Fibroblast of upper back skin (primary cell): ENCODE data around the gene FGF1.

Experiments
- DNase-seq: peaks from one replicate; pipeline ENCODE4 v3.0.0-alpha.2; 2013

The FGF1 gene

DNA sequence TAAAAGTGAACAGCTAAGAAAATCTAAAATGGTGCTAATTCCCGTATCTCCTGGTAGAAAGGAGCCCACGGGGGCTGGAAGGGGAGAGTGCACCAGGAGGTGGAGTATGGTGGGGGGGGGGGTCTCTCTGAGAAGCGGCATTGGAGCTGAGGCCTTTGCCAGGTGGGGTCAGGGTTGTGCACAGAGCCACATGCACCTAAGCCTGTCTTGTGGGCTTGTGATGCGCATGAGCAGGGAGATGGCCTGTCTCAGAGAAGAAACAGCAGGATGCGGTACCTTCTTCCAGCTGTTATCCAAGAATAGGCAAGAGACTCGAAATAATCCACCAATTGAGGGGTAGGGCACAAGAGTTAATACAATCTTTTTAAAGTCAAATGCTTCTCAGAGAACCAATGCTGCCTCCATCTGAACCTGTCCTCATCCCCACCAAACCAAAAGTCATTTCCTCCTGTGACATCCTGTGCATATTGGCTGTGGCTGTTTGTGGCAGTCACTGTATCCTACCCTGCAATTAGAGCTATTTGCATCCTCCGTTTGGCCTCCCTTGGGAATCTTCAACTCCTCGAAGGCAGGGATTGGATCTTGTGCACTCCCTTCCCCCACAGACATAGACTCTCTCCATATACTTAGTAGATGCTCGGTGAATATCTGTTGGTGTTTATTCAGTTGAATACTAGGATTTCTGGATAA, 45.4 kb downstream of the FGF1 start:
- DNase-seq, result no peak

DNA sequence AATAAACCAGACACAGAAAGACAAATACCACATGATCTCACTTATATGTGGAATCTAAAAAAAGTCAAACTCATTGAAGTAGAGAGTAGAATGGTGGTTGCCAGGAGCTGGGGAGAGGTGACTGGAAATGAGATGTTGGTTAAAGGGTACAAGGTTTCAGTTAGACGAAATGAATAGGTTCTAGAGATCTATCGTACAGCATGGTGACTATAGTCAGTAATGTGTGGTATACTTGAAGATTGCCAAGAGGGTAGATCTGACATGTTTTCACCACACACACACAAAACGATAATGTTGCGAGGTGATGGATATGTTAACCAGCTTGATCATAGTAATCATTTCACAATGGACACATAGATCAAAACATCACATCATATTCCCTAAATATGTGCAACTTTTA, 46.4 kb downstream of the FGF1 start:
- no peak for DNase-seq

DNA sequence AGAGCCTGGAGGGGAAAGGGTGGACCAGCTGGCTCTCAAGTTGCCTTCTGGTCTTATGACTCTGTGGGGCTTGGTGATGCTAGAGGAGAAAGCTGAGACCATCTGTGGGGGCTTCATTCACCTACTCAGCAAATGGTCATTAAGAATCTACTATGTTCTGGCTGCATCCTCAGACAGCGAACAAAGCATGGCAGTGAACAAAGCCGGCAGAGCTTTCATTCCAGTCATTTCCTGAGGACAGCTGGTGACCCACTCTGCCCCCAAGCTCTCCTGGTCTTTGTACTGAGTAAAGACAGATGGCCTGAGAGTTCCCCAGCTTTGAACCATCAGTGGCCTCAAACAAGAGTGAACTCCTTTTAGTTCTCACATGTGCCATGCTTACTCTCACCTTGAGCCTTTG, 48.0 kb downstream of the FGF1 start:
- no peak for DNase-seq

DNA sequence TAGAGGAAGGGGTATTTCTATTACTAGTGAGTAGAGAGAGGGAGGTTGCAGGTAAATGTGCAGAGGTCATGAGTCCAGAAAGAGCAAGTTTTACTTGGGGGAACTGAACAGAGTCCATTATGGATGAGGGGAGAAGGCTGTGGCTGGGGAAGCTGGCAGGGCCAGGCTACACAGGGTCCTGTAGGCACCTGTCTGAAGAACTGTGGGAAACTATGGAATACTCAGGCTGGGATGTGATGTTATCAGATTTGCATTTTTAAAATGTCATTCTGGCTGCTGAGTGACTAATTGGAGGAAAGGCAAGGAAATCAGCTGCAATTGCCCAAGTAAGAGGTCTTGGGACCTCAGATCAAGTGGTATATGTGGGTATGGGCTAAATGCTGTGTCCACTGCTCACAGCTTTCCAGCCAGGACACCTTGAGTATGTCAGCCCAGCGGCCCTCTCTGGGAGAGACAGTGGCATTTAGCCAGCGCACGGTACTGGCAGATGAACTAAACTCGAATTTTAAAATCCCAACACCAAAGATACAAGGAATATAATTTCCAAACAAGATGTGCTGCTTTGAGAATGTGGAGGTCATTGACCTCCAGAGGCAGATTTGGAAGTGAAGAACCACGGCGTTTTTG, 49.1 kb downstream of the FGF1 start:
- DNase-seq, result no peak

DNA sequence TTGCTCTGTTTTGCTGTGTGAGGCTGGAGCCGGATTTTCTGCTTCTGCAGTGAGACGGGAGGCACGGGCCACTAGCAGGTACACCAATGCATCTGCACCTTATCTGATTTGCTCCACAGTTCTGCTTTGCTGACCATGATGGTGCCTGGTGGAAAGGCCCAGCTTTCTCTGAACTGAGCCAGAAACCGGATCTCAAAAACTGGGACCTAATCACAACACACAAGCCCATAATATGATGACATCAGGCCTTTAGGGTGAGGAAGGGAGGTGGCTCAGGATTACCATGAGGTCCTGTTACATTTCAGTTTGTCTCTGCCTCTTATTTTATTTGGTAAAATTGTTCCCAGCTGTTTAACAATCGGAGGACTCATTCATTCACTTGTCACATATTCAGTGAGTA, 49.8 kb downstream of the FGF1 start:
- no peak for DNase-seq

DNA sequence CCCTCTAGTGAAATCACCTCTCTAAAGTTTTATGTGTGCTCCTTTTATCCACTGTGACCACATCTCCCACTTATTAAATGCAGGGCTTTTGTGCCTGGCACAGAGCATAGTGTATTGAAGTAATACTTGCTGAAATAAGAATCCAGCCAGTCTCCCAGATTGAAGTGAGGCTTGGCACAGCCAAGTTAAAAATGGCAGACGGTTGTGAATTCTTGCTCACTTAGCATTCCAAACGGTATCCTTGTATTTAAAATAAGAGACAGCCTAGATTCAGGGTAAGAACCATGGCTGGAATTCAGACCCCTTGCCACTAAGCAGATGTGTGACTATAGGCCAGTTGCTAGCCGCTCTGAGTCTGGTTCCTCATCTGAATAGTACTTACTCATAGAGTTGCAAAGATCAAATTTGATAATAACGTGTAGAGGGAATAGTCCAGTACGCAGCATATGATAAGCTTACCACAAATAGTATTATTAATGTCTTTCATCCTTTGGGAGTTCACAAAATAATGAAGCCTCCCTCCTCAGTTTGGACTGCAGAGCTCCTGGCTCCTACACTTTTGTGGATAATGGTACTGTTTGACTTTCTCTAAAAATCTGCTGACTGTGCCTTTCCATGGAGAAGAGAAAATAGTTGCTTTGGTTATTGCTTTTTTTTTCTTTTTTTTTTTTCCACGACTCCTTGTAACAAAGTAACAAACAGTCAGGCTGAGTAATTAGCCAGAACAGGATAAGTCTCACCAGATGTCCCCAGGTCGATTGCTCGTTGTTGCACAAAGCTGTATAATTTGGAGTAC, 51.5 kb downstream of the FGF1 start:
- no peak for DNase-seq

DNA sequence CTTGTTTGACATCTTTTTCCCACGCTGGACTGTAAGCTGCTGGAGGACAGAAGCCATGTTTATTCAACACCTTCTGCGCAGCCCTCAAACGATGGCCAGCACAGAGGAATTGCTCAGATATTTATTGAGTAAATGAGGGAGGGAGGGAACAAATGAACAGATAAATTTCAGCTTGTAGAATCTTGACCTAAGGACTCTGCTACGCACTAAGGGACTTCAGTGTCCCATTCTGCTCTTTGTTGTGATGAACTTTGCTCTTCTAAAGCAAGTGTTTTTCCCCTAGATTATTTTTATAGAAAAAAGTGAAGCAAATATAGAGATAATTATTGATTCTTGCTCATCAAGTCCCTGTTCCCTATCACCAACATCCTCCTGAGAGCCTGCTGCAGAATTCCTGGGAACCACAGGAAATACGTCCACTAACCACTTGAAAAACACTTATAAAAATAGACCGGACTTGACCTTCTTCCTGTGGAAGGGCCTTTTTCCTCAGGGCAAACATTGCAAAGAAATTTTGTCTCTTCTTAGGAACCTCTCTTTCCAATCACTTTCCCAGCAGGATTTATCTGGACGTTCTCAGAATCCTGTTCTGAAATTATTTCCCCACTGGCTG, 54.9 kb downstream of the FGF1 start:
- DNase-seq, result no peak

DNA sequence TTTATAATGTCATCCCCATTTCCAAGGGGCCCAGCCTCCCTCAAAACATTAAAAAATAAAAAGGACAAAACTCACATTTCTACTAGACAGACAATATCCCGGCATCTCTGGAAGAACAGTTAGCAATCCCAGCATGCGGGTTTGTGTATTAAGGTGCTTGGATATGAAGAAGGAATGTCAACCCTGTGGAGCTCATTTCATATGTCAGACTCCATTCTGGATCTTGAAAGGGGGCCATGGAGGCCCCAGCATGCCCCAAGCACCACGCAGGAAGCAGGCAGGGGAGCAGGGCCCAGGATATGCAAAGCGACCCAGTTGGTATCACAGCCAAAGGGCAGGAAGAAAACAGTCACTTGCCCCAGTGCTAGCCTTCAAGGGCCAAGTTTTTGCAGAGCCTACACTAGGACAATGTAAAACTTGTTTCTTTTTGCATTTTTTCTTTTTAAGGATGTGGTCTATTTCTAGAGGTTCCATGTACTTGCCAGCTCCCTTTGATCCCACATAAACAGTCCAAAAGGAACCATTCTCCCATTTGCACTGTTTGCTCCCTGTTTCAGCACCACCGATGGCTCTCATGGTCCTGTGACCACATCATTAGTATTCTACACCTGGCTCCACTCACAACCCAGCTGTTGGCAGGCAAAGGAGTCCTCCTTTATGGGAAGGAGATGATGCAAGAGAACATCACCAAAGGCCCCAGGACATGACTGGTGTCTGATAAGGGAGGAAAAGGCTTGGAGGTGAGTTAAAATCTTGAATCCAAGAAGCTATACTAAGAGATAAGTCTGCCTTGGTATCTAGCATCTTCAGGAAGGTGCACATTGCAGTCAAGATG, 58.3 kb downstream of the FGF1 start:
- DNase-seq, result peak; percentile 51

DNA sequence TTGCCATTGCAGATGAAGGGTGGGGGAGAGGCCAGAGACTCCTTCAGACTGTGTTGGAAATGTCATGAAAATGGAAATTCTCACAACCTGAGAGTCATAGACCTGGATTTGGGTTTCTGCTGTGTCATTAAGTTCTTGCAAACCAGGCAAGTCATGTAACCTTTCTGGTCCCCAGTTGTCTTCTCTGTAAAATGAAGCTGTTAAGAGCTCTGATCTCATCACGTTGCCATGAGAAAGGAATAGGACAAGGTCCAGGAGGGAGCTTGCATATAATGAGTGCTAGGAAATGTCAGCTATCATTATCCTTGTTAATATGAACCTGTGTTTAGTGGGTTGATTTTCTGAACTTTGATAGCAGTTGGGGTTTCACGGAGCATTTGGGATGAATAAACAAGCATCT, 59.1 kb downstream of the FGF1 start:
- DNase-seq, result no peak

DNA sequence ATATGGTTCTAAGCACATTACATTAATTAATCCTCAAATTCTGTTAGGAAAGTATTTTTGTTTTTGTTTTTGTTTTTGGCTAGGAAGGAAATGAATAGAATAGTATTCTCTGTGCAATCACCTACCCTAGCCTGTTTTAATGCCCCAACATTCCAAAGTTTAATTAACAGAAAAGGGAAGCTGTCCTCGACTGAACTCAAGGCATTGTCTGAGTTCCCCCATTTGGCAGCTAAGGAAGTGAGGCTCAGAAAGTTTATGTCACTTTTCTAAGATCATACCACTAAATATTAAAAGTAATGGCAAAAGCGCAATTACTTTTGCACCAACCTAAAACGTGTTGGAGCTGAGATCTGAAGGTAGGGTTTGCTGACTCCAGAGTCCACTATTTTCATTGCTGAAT, 59.8 kb downstream of the FGF1 start:
- no peak for DNase-seq

DNA sequence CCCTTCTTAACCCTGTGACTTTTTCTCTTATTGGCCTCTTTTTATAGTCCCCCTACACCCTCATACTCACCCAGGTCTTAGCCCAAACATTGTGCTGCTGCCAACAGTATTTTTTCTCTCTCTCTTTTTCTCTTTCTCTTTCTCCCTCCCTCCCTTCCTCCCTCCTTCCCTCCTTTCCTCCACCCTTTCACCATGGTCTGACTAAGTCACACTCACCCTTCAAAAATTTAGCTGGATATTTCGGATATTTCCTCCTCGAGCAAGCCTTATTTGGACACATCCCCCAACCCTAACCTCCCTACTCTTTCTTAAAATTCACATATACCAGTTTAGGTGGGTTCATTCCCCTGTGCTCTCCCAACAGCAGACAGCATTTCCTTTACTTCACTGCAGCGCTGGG, 64.7 kb downstream of the FGF1 start:
- DNase-seq, result peak; percentile 94

DNA sequence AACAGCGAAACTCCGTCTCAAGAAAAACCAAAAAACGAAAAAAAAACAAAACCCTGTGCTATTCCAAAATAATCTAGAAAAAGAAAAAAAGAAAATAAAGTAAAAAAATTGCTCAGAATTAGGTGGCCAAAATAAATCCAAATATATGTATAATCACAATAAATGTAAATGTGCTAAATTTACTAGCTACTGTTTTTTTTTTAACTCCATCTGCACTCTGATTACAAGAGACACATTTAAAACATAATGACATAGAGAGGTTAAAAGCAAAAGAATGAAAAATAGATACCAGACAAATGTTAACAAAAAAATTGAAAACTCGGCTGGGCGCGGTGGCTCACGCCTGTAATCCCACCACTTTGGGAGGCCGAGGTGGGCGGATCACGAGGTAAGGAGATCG, 66.1 kb downstream of the FGF1 start:
- no peak for DNase-seq

DNA sequence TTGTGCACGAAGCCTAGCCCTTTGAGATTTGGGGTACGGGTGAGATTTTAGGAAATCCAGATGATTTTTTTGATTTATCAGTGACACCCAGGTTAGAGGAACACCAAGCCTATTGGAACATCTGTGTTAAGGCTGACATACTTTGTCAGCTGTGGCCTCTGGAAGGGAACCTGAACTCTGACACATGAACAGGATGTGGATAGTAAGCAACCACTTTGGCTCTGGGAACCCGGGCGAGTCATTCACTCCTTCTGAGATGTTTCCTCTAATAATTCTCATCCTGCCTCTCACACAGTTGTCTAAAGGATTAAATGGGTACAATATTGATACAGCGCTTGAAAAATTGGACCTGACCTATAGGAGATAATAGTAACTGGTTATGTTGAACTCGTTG, 67.8 kb downstream of the FGF1 start:
- peak; percentile 78 for DNase-seq

DNA sequence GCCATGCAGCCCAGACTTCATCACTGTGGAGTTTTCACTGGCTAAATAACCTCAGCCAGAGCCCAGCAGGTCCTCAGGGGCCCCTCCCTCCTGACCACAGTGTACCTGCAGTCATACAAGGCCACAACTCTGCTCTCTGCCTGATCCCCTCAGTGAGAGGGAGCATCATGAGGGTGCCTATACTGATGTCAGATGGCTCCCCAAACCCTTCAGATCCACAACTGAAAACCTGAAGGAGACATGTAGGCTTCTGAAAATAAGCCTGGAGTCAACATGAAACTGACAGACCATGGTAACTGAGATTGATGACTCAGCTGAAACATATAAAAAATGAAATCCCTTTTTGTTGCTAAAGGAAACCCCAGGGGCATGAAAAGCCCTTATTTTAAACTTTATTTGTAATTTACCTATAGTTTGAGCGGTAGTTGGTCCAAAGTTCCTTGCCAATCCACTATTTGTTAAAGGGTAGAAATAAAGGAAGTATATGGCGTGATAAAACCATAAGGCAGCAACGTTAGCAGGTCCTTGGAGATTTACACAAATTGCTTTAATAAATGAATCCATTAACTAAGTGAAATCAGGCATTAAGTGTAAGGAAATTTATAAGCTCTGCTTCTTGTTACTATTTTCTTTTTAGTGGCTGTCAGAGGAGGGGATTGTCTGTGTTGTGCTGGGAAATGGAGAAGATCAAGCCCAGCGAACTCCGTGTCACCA, 68.3 kb downstream of the FGF1 start:
- no peak for DNase-seq

DNA sequence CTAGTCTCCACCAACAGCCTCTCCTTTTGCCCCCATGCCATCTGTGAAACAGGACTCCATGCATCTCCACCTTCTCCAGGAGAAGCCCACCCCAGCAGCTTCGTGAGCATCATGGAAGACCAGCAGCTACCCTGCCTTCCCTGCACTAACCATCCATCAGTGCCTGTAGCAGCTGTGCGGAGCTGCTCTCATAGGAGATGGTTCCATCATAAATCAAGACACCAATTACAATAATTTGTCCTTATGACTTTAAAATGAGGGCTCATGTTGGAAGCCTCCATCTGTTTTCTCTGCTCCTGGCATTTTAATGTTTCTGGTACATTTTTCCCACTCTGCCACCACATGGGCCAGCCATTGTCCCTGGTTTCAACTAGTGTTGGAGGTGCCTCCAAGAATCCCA, 69.9 kb downstream of the FGF1 start:
- no peak for DNase-seq

DNA sequence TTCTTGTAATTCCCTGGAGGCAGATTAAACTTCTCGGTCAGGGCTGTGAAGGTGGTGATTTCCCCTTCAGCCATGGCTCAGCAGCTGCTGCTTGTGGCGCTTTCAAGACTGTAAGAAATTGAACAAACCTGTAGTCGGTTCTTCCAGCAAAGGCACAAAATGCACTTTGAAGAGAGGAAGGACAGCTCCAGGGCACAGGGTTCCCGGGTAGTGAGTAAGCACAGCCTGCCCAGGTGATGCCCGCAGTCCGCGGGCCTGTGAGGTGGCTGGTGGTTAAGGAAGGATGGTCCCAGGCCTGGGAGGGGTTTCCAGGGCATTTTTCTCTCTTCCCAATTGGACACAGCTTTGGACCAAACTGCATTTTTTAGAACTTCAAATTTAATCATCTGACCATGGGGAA, 71.8 kb downstream of the FGF1 start:
- DNase-seq, result no peak

DNA sequence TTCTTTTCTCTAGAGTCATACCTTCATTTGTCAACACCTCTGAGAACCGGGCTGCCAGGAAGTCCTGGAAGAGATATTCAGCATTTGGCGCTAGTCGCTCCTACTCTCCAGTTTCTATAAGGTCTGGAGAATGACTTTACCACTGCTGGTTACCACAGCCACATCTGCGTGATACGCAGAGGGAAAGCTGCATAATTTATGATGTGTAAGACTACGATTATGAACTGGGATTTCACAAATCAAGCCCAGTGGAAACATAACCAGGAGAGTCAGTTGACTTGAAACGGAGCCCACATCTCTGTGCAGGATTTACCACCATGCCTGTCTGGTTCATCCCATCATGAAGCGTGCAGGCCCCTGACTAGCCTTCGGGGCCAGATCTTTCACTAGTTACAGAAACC, 72.6 kb downstream of the FGF1 start:
- DNase-seq, result peak; percentile 98

DNA sequence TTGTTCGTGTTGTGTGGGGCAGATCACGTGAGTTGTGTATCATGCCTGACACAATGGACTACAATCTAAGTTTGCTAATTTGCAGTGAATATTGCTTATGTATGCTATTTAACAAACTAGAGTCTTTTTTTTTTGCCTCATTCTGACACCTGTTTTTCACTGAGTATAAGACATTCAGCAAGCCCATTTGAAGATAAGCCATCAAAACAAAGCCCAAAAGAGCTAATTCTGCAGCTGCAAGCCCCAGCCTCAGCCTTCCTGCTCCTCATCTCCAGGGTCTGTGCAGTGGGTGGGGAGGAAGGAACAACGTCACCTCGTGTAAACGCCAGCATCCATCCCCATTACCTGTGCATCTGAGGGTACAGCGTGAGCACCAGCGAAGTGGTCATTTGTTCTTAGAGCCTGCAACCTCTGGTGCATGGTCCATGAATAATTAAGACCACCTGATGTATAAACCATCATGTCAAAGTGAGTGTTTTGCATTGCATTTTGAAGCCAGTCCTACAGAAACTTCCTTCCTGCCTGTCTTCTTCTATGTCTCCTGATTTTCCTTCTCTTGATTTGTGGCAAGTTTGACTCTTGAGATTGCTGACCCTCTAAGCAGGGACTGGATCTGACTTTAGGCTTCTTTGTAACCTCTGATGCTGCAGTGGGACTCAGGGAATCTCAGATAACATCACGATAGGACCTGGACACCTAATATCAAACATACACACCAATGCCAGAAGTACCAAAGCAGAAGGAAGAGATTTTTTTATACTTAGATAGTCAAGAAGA, 73.2 kb downstream of the FGF1 start:
- DNase-seq, result no peak

DNA sequence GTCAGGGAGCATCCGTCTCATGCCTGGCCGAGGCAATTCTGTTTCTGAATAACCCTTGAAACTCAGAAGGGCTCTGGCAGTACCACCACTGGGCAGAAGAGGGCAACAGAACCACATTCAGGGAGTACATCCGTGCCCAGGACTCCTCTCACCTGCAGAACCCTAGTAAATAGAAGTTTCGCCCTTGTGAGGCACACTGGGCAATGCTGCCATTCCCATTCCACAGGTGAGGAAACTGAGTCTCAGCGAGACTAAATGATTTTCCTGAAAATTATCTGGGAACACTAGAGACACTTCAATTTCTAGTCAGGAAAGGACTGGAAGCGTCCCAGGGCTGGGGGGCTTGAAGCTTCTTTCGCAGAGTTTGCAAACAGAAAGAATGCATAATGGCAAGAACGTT, 74.7 kb downstream of the FGF1 start:
- DNase-seq, result peak; percentile 67

DNA sequence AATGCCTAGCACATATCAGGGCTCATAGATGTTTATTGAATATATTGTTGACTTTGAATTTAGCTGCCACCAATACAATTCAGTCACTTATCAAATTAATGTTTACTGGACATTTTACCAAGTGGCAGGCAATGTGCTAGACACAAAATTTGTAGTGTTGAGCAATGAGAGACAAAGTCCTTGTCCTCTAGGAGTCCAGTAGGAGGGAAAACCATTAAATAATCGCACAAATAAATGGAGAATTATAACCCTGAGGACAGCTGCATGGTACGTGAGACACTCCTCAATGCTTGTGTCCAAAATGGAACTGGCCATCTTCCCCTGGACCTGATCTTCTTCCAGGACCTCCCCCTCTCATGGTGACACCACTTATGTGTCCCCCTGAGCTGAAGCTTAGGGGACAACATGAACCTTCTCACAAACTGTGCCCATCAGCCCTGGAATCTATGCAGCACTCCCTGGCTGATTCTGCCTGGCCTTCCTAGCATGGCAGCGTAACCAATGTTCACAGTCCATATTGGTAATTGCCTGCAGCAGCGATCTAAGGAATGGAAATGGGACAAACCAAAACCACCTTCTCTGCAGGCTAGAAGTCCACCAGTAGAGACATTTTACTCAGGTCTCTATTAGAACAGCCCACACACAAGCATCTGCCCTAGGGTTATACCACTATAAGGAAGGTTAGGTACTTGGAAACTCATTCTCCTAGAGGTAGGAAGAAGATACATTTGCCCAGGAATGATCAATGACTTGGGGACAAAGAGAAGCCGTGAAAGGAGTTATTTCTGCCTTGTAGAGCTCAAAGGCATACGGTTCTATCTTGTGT, 75.5 kb downstream of the FGF1 start:
- no peak for DNase-seq

DNA sequence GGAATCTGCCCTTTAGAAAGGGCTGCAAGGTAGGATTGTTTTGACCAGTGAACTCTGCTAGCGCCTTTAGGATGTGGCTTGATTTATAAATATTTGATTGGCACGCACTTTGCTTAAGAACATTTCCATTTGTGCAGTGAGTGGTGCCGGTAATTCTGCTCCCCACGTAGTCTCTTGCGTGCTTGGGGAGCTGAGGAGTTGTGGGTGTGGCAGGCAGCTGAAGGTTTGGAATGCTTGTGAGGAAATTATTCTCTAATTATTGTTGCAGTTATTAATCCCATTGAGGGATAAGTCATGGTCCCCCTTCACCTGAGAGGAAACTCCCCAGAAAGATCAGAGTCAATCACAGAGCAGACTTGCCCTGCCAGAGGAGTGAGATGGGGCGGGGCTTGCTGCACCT, 76.7 kb downstream of the FGF1 start:
- no peak for DNase-seq
